Right forelimb (tissue), 1 donor: ENCODE results near the gene PTPRM.

Experiments
- DNase-seq: peaks from one replicate; pipeline ENCODE4 v3.0.0-alpha.2; 2018

PTPRM gene

DNA sequence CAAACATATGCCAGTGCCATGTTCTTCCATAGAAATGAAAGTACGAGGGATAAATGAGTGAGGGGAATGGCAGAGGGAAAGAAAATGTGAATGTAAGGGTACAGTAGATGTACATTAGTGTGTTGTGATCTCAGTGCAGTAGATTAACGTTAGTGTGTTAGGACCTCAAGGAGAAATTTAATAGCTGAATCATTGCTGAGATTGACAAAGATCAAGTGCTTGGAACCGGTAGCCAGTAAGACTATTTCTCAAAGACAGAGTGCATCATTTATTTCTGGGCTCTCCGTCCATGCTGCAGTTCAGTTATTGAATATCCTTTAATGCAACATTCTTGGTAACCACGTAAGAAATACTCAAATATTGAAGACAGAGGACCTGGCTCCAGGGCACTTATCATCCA, 246.0 kb downstream of the PTPRM start:
- no peak for DNase-seq

DNA sequence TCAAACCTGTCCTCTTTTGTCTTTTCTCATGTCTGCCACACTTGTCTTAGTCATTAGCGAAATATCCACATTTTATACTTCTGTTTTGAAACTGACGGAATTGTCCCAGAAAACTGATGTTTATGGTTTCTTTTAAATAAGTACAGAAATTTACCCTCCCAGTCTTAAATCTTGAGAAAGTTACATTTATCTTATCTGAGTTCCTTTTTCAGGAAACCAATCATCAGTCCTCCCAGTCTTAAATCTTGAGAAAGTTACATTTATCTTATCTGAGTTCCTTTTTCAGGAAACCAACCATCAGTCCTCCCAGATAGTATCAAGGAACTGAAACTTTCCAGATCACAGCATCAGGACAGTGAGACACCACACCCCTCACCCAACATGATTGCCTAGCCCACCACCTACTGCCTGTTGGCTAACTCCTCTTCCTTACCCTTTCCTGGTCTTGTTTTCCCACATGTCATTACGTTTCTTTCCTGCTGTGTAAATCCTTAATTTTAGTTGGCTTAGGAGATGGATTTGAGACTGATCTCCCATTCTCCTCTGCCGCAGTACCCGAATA, 247.7 kb downstream of the PTPRM start:
- DNase-seq = no peak

DNA sequence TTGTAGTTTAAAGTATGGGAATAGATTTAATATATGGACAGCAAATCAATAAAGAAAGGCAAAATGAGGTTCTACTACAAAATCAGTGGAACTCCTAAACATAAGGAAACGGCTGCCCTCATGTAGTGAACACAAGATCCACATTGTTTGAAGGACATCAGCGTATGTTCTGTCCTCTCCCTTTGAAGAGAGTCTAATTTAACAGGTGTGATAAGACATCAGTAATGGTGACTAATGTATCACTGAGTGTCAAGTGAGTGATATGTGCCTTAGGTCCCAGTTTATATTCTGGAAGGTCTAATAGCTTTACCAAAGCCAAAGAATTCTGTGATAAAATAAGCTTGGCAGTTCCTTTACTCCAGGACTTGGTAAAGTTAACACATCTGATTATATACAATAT, 248.7 kb downstream of the PTPRM start:
- DNase-seq = no peak

DNA sequence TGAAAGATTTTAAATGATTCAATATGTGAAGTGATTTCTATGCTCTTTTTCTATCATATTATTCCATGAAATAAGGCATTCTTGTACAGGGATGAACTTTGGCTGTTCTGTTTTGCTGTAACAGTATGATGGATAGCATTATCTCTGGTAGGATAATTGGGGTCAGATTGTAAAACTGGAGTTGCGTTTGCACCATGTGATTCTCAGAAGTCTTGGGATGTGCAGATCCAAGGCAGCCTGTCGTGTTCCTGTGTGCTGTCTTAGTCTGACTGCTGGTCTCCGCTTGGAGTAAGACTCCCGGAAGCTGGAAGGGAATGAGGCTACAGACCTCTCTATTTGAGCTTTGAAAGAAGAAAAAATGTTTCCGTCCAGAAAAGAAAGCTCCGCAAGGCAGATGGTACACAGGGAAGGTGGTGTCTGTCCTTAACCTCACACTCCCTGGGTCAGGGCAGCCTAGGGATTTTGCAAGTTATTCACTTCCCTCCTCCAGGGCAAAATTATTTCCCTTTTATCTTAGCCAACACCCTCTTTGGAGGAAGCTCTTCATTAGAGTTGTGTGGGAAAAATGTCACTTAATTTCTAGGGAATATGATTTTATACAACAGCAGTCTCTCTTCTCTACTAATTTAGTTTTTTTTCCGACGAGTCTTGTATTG, 250.6 kb downstream of the PTPRM start:
- DNase-seq = no peak

DNA sequence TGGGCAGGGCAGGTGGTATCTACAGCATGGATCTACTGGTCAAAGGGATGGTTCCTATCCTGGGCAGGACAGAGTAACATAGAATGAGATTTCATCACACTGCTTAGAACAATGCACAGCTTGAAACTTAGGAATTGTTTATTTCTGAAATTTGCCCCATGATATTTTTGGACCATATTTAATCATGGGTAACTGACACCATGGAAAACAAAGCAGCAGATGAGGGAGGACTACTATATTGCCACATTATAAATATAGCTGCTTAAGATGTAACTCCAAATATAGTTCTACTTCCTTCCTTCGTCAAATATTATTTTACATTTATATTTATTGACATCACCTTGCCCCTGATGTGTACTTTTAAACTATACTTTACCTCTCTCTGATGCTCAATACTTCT, 254.7 kb downstream of the PTPRM start:
- DNase-seq = no peak

DNA sequence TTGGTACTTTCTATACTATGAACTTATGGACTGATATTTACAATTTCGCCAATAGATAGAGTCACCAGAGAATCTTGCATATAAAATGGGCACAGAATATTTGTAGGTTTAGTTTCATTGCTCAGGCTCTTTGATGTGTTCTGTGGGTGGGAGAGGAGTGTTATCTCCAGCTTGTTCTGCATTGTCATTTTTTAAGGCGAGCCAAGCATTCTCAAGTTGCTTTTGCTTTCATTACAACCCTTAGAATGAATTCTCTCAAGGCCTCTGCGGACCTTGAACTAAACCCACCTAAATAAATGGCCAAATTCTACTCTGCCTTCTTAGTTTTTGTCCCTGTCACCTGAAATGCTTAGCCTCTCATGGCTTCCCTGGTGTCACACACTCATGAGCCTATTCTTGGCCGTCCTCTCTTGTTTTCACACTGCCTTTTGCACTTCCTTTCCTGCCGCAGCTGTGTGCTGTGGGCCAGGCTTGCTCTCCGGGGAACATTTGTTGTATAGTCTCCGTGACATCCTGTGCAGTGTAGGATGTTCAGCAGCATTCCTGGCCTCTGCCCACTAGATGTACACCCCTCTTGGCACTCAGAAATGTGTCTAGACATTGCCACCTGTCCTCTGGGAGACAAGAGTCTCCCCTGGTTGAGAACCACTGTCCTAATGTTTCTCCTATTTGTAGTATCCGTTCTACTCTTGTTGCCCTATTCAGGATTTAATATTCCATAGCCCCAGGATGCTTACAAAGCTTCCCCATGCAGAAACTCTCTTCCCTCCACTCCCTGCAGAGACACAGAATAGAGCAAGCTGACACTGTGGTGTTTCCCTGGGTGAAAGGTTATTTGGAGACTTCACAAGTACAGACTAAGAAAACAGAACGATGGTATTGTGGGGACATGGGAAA, 255.6 kb downstream of the PTPRM start:
- no peak for DNase-seq

DNA sequence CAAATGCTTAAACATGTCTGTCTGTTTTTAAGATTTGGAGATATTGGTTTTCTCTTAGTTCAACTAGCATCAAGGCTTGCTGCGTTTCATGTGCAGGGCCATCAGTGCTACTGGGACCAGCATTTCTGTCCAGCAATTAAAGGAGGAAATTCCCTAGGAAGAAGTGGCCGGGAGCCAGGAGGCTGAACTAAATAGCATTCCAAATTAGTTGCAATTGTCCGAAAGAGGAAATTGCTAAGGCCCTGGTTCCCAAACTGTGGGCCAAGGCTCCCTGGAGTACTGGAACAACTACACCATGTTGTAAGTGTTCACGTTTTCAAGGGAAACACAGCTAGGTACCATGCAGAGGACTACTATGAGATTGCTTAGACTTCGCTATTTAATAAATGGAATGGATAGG, 257.9 kb downstream of the PTPRM start:
- peak; percentile 53 for DNase-seq

DNA sequence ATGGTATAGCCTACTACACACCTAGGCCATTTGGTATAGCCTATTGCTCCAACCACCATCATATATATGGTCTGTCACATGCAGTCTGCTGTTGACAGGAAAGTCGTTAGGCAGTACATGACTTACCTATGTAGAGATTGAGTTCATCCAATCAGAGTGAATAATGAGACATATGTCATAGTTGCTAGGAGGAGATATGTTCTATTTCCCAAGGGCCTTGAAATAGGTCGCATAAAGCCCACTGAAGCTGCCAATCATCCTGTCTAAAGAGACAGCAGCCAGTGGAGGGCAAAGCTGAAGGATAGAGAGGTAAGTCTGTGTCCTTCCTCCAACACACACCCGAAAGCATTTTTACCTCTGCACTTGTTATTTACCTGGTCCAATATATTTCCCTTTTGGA, 263.4 kb downstream of the PTPRM start:
- DNase-seq = no peak

DNA sequence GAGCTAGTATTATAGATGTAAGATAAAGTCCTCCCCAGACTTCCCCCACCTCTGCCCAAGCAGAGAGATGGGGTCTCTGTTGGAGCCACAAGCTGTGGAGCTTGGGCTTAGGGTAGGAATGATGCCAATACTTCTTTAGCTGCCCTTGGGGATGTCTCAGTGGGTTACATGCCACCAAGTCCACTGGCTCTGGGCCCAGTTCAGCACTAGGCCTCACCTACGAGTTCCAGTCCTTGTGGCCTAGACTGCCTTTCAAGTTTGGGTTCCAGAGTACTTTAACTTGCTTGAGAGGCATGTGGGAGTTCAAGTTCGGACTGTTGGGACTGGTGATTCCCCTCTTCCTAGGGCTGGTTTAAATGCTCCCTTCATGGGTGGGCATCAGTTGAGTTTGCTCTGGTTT, 272.4 kb downstream of the PTPRM start:
- DNase-seq = no peak

DNA sequence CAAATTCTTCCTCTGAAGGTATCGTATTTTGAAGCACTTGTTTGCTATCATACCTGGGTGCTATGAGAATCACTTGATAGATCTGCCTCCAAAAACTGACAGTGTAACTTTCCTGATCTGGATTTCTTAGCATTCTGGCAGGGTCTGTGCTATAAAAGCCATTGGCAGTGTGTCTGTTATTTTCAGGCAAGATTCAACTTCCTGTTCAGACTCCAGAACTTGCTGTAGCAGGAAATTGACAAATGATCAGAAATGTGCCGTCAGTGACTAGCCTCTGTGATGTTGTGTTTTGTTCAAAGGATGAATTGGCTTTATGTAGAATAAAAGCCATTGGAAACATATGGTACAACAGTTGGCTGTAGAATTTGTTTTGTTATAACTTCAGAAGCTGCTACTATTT, 273.3 kb downstream of the PTPRM start:
- DNase-seq = no peak

DNA sequence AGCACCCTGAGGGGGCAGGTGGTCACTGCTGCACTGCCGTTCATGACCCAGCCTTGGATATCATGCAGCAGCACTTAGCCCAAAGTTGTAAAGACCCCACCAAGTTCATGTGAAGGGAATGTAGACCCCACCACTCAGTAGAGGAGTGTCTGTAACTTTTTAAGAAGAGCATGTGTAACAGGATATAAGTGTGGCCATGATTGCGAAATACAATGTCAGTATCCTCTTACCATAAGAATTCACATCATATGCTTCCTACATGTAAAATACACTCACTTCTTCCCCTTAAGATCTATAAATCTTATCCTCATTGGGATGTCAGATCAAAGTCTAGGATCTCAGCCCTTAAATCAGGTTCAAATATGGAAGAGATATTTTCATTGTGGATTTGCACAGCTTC, 276.9 kb downstream of the PTPRM start:
- no peak for DNase-seq

DNA sequence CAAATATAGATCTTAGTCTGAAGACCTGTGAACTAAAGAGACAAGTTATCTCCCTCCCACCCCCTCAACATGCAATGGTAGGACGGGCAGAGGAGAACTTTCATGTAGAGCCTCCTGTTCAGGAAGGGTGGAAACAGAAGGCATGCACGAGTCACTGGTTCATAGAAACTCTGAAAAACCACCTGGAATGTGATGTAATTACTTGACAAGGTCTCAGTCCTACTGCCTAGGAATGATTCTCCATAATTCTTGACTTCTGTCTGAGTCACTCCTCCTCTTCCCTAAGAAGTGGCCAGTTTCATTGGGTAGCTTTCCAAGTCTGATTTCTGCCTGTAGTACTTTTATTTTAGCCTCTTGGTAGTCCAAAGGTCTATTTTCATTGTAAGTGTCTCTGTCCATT, 277.3 kb downstream of the PTPRM start:
- DNase-seq = no peak

DNA sequence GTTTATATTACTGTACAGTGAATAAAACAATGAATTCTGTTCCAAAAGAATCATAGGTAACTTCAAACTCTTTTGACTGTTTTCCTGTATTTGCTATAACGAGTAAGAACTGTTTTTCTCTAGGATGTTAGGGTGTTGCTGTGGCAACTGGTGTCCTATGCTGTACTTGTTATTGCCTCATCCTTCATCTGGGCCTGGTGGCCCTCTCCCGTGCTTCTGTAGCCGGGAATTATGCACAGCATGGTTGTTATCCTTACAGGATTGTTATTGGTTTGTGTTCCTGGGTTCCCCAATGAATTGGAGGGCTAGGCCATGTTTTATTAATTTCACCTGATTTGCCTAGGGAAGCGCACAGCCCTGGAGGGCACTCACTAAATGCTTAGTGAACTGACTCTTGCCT, 279.2 kb downstream of the PTPRM start:
- no peak for DNase-seq

DNA sequence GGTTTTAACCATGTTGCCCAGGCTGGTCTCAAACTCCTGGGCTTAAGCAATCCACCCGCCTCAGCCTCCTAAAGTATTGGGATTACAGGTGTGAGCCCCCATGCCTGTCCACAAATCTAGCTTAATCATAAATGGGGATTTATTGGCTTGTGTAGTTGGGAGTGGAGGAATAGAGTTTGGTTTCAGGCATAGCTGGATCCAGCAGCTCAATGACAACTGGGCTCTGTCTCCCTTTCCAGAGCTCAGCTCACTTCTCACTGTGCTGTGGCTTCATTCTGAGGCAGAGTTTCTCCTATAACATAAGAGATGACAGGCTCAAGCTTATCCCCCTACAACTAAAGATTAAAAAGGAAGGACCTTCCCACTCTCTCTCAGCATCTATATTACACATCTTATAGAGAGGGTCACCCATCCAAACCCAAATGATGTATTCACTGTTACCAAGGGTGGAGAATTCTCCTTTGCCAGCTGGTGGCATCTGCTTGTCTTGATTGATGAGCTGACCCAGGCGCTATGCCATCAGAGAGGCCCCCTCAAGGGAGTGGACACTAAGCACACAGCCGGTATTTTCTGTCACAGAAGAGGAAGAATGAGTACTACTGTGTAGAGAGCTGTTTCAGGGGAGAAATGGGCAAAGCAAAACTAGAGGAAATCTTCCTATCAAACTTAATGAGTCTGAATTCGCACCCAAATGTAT, 280.4 kb downstream of the PTPRM start:
- DNase-seq = no peak

DNA sequence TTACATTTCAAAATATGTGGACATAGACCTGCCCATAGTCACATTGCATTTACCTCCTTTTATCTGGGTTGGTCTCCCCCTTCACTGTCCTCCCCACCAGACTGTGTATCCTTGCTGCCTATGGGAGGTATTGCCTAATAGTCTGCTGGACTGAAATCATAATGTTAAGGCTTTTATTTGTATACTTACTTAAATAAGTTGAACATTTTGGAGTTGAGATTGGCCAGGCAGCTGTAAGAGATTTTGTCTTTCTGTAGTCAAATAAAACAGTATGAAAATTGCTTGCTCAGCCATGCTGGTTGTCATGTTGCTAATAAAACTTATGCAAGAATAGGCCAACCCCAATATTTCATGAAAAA, 280.9 kb downstream of the PTPRM start:
- no peak for DNase-seq

DNA sequence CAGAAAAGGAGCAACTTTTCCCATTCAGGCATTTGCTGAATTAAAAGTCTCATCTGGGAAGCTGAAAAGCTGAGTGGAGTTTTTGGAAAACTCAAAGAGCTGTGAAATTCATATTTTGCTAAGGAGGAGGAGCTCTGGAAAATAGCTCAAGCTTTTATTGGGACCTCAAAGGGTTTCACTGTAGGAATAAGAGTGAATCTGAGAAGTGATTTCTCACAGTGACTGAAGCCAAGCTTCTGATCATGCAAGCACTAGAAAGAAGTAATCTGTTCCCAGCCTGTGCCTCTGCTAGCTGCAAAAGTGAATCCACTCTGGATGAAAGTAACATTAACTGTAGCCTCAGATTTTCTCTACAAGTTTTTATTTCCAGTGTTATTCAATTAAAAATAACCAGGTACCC, 283.3 kb downstream of the PTPRM start:
- DNase-seq = no peak

DNA sequence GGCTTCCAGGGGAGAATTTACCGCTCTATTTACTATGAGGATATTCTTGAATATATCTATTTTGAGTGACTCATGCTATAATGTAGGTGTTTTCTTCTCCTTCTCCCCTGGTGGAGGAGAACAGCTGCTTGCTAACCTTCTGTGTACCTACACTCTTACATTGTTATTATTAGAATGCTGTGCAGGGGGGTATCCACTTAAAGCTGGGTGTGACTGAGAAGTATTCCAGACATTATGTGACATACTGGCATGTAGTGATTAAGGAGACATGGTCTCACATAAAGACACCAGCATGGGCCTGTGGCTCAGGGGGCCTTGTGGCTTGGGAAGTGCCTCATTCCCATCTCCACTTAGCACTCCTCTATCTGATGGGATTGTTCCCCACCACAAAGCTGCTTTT, 287.9 kb downstream of the PTPRM start:
- DNase-seq = no peak

DNA sequence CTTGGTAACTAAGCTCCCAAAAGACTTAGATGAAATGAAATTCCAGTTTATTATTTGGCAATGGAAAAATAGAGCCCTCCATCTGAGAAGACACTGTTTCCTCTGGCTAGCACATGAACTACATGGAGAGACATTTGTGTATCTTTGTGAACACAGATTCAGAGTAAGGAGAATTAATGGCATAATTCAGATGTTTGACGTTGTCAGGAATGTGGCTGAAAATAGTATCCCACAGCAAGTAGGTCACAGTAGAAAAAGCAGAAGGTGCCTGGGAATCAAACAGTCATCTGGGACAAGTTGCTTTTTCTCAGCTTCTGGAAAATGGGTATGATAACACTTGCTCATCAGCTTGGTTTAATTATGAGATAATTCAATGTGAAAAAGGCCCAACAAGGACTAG, 288.6 kb downstream of the PTPRM start:
- no peak for DNase-seq

DNA sequence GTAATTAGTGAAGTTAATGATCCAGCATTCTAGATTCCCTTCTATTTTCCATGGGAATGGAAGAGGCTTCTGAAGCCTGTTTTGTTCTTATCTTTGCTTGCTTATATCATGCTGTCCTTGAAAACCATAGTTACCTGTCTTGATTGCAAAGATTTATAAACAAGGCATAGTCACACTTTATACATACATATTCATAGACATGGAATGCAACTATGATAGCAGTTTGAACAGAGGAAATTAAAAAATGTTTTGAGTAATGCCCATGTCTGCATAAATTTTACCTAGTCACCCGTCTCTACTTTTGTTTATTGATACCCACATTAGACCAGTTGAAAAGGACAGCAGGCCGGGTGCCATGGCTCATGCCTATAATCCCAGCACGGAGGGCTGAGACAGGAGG, 289.0 kb downstream of the PTPRM start:
- DNase-seq = no peak

DNA sequence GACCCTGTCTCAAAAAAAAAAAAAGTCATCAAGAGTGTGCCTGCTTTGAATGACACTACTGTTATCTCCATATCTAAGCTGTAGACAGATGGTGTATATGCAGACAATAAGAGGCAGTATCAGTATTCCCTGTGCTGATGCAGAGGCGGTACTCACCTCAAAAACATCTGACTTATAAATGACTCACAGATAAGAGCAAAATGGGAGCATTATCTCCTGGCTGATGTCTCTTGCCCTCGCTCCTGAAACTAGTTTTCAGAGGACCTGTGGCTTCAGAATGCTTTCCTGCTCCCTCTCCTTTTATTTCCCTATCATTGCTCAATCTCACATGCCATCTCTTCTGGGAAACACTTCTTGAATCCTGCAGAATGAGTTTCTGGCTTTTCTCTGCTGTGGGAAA, 289.6 kb downstream of the PTPRM start:
- no peak for DNase-seq

DNA sequence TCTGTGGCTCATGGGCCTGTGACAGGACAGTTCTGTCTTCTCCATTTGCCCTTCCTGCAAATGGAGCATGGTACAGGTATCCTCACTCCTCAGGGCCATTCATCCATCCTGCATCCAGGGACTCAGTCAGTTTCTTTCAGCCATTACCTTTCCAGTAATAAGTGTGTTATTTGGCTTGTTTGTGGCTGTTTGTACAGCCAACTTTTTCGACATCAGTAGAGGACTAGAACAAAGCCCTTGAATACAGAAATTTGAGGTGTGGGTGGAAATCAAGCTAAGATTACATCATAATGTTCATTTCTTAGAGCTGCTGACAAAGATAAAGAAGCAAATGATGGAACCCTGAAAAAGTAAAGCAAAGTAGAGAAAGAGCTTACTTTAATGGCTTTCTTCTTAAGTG, 290.4 kb downstream of the PTPRM start:
- DNase-seq = no peak

DNA sequence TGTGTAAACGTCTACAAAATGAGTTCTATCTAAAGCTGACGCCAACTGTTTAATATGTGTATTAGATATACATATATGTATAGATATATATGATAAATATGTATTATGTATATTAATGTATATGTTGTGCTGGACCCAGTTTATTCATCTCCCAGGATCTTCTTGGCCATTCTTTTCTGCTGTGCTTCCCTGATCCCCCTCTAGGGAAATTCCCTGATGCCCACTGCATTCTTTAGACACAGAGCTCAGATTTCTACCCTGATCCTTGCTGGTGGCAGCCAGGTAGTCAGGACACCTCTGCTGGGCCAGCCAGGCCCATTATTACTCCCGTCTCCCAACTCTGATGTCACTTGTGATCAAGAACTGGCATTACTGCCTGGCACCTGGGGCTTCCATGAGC, 292.0 kb downstream of the PTPRM start:
- no peak for DNase-seq

DNA sequence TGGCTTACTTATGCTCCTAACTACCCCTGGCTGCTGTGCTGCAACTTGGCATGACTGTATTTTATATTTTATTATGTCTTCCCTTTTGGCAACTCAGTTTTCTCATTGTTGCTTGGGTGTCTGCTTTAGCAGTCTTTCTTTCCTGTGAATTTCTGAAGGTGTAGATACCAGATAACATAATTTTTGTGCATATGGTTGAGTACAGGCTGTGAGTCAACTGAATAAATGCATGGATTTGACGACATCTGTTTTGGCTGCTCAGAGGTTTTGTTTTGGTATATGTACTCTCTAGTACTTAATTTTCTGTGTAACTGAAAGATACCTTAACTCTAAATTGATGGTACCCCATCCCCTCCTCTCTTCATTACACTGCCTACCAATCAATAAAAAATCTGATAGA, 303.1 kb downstream of the PTPRM start:
- DNase-seq = no peak

DNA sequence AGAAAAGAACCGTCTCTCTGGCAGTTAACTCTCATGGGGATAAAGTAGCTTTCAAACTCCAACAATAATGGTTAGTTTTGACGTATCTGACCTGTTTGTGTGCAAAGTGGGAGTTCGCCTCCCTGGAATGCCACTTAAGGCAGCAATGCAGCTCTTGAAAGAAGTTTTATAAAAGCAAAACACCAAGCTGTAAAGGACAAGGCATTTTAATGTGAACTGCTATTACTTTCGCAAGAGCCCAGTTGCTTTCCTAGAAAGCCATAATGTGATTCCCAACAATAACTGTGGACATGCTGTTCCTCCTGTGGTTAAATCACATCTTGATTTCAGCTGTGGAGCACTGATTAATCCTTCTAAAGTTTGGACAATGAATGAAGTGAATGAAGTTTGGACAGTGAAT, 303.7 kb downstream of the PTPRM start:
- no peak for DNase-seq
